ENCODE data around the gene MPP2. TPM values are rescaled to one million over a fixed set of nuclear protein-coding genes. Genes with fewer than 3 reads are reported as not detected.

Gene MPP2
- total RNA-seq, 4 donors from 2014 or later = 2.0 to 20.9 (median 13.3) TPM

DNA sequence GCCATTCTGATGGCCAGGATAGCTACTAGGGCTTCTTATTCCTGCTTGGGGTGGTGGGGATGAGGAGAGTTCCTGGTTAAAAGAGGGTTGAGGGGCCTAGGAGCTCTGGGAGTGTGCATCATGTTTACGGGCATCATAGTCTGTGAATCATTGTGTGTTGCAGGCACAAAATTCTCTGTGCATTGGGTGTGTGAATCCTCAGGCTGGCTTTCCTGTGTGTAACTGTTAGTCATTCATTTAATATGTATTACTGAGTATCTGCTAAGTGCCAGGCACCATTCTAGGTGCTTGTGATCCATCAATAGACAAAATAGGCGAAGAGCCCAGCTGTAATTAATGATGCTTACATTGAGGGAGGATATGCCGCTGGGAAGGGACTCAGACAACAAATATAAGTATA, 29.1 kb upstream of the MPP2 start:
- no peak overlapping the region for H3K27ac ChIP-seq
- DNase-seq = no peak
- H3K4me1 ChIP-seq = no peaks in the 10 kb centered on the region
- TF ChIP-seq, protein P1, sequence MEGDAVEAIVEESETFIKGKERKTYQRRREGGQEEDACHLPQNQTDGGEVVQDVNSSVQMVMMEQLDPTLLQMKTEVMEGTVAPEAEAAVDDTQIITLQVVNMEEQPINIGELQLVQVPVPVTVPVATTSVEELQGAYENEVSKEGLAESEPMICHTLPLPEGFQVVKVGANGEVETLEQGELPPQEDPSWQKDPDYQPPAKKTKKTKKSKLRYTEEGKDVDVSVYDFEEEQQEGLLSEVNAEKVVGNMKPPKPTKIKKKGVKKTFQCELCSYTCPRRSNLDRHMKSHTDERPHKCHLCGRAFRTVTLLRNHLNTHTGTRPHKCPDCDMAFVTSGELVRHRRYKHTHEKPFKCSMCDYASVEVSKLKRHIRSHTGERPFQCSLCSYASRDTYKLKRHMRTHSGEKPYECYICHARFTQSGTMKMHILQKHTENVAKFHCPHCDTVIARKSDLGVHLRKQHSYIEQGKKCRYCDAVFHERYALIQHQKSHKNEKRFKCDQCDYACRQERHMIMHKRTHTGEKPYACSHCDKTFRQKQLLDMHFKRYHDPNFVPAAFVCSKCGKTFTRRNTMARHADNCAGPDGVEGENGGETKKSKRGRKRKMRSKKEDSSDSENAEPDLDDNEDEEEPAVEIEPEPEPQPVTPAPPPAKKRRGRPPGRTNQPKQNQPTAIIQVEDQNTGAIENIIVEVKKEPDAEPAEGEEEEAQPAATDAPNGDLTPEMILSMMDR (IDR thresholded peaks at IDR 0.05) = no peak
- no peak for TF ChIP-seq POLR2A (IDR thresholded peaks at IDR 0.05)
- H3K4me3 ChIP-seq = no peak overlapping the region
- no peaks in the 10 kb centered on the region for H3K9me3 ChIP-seq
- H3K27me3 ChIP-seq = peaks cover 0 to 8% of the 10 kb centered on the region in 2 donors
- H3K36me3 ChIP-seq = no peaks in the 10 kb centered on the region
- intact Hi-C loops (cut with DNase I; ENCODE audit: low total_unique reads) = no loop called here

DNA sequence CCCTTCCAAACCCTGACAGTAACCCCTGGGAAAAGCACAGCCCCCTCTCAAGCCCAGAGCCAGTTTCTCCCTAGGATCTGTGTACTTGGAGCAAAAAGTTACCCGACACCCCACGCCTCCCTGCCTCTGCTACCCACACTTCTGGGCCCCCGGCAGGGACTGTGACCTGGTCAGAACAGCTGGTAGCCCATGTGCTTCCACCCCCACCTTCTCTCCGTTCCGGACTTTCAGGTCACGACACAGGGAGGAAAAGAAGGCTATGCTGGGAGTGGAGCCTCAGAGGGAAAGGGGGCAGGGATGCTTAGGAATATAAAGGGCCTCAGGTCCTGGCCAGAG, 28.6 kb upstream of the MPP2 start:
- H3K4me3 ChIP-seq = no peak overlapping the region
- H3K9me3 ChIP-seq = no peaks in the 10 kb centered on the region
- DNase-seq = no peak
- H3K4me1 ChIP-seq = no peaks in the 10 kb centered on the region
- intact Hi-C loops (cut with DNase I; ENCODE audit: low total_unique reads) = no loop called here
- peaks cover 0 to 8% of the 10 kb centered on the region in 2 donors for H3K27me3 ChIP-seq
- no peak for TF ChIP-seq POLR2A (IDR thresholded peaks at IDR 0.05)
- TF ChIP-seq, protein P1 (IDR thresholded peaks at IDR 0.05) = no peak
- H3K27ac ChIP-seq = no peak overlapping the region
- H3K36me3 ChIP-seq = no peaks in the 10 kb centered on the region

DNA sequence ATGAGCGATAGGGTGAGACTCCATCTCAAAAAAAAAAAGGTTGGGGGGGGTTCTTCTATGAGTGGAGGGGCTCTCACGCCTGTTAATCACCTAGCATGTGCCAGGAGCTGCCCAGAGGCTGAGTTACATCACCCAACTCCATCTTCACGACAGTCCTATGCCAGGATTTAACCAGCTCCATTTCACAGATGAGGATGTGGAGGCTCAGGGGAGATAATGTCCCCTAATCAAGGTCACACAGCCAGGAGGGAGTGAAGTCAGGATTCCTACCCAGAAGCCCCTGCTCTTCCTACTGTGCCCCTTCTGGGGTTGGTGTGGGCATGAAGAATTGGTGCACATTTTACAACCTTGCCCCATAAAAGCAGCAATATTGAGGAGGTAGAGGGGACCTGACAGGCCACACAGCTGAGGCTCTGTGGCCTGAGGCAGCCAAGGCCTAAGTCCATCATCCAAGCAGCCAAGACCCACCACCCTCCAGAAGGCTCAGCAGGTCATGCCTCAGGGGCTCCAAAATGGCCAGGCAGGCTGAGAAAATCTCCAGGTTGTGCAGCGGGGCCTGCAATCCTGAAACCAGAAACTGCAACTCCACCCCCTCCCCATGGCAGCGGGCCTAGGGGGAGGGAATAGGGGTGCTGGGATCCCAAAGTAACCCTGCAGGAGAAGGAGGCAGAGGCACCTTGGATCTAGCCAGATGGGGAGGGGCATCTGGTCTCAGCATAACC, 28.0 kb upstream of the MPP2 start:
- peaks cover 0 to 8% of the 10 kb centered on the region in 2 donors for H3K27me3 ChIP-seq
- no peak for TF ChIP-seq POLR2A (IDR thresholded peaks at IDR 0.05)
- TF ChIP-seq, protein P1 (IDR thresholded peaks at IDR 0.05) = no peak
- H3K9me3 ChIP-seq = no peaks in the 10 kb centered on the region
- H3K4me1 ChIP-seq = no peaks in the 10 kb centered on the region
- DNase-seq = no peak
- no peak overlapping the region for H3K27ac ChIP-seq
- no peaks in the 10 kb centered on the region for H3K36me3 ChIP-seq
- no peak overlapping the region for H3K4me3 ChIP-seq
- intact Hi-C loops (cut with DNase I; ENCODE audit: low total_unique reads) = no loop called here

DNA sequence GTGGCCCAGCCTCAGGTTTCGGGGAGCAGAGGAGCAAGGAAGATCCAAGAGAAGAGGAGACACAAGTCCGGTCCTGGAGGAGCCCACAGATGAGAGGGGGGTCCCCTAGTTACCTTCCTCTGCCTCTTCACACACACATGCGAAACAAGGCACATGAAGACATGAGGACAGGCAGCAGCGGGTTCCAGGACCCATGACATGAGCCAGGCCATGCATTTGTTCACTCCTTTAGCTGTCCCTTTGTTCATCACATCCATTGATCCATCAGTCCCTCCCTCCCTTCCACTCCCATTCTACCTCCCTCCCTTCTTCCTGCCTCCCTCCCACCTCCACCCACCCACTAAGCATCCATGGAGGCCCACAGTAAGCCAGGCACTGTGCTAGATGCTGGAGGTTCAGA, 25.6 kb upstream of the MPP2 start:
- H3K9me3 ChIP-seq = no peaks in the 10 kb centered on the region
- no peaks in the 10 kb centered on the region for H3K36me3 ChIP-seq
- TF ChIP-seq, protein P1 (IDR thresholded peaks at IDR 0.05) = no peak
- no peak for TF ChIP-seq POLR2A (IDR thresholded peaks at IDR 0.05)
- H3K4me3 ChIP-seq = no peak overlapping the region
- no peaks in the 10 kb centered on the region for H3K4me1 ChIP-seq
- intact Hi-C loops (cut with DNase I; ENCODE audit: low total_unique reads) = no loop called here
- H3K27ac ChIP-seq = no peak overlapping the region
- no peak for DNase-seq
- no peaks in the 10 kb centered on the region for H3K27me3 ChIP-seq

DNA sequence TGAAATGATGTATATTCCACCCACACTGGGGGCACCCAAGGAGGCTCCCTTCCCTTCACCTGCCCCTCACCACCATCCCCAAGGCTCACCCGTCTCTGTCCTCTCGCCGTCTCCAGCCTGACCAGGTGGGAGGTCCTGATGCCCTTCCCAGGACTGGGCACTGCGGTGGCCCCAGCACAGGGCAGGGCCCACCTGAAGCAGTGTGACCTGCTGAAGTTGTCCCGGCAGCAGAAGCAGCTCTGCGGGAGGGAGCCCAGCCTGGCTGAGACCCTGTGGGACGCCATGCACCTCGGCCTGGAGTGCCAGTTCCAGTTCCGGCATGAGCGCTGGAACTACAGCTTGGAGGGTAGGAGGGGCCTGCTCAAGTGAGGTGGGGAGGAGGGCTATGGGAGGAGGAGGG, 25.0 kb upstream of the MPP2 start:
- Histone ChIP-seq H3K4me3 (no peak overlapping the region), H3K36me3 (no peaks in the 10 kb centered on the region), H3K4me1 (peaks cover 0 to 1% of the 10 kb centered on the region in 2 donors), H3K27me3 (peaks cover 0 to 1% of the 10 kb centered on the region in 2 donors), H3K9me3 (no peaks in the 10 kb centered on the region), H3K27ac (no peak overlapping the region)
- no peak for DNase-seq
- intact Hi-C loops (cut with DNase I; ENCODE audit: low total_unique reads) = no loop called here
- TF ChIP-seq, protein P1 (IDR thresholded peaks at IDR 0.05) = no peak
- TF ChIP-seq POLR2A (IDR thresholded peaks at IDR 0.05) = no peak
